Erythroblast (primary cell): ENCODE results near the gene ARID4B.

Experiments used
- GATA1 ChIP-seq: IDR thresholded peaks from 2 replicates; pipeline ENCODE4 v1.6.1; 2011; ENCODE audit warnings: low read depth, mild to moderate bottlenecking, control low read depth, low read length, moderate library complexity
- POLR2A ChIP-seq: IDR thresholded peaks from 2 replicates; pipeline ENCODE4 v1.6.1; 2011; ENCODE audit warnings: mild to moderate bottlenecking, low read length

DNA sequence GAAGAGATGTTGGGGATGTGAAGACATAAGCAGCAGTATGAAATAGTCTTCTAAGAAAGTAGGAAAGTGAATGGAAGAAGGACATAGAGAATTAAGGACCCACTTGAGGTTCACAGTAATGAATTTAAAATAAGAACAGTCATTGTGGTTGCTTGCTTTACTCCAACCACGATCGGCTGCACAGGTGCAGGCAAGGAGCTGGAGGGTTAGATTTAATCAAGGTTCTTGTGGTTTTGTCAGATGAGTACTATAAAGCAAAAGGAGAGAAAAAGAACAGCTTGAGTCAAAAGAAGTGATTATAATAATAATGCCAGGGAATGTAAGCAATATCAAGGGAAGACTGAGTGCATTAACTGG is 120.8 kb downstream of the ARID4B start:
- TF ChIP-seq POLR2A (no peak), GATA1 (no peak)
